ENCODE results near the gene PSMB9.
A peak's percentile ranks its signal among the peaks of the same experiment; 100 is the strongest.

Gene PSMB9

GRCh38 chr6:32830936-32831335, 23.1 kb upstream of the PSMB9 start:
- no peak for TF ChIP-seq CTCF (IDR thresholded peaks at IDR 0.05; ENCODE audit: insufficient read depth, low read depth, low read length, missing control alignments)

GRCh38 chr6:32832535-32832934, 21.5 kb upstream of the PSMB9 start:
- no peak for DNase-seq (ENCODE audit: low read depth)
- no peak for TF ChIP-seq CTCF (IDR thresholded peaks at IDR 0.05; ENCODE audit: insufficient read depth, low read depth, low read length, missing control alignments)
- H3K4me3 ChIP-seq (ENCODE audit: low read length): no peak overlapping the region

More at GRCh38 chr6:32830936-32831335, 23.1 kb upstream of the PSMB9 start:
- no peak for DNase-seq (ENCODE audit: low read depth)
- H3K4me3 ChIP-seq (ENCODE audit: low read length): no peak overlapping the region

GRCh38 chr6:32833664-32834063, 20.3 kb upstream of the PSMB9 start:
- DNase-seq (ENCODE audit: low read depth): no peak
- no peak for TF ChIP-seq CTCF (IDR thresholded peaks at IDR 0.05; ENCODE audit: insufficient read depth, low read depth, low read length, missing control alignments)
- no peak overlapping the region for H3K4me3 ChIP-seq (ENCODE audit: low read length)

GRCh38 chr6:32835167-32835893, 18.7 kb upstream of the PSMB9 start:
- TF ChIP-seq CTCF (IDR thresholded peaks at IDR 0.05; ENCODE audit: insufficient read depth, low read depth, low read length, missing control alignments): no peak
- DNase-seq (ENCODE audit: low read depth): no peak
- no peak overlapping the region for H3K4me3 ChIP-seq (ENCODE audit: low read length)

- H3K4me3 ChIP-seq (ENCODE audit: low read length): peak overlapping the region; percentile 79
- DNase-seq (ENCODE audit: low read depth): no peak
- no peak for TF ChIP-seq CTCF (IDR thresholded peaks at IDR 0.05; ENCODE audit: insufficient read depth, low read depth, low read length, missing control alignments)
Observed at GRCh38 chr6:32836873-32837272, 17.1 kb upstream of the PSMB9 start.

GRCh38 chr6:32837651-32838113, 16.3 kb upstream of the PSMB9 start:
- no peak for TF ChIP-seq CTCF (IDR thresholded peaks at IDR 0.05; ENCODE audit: insufficient read depth, low read depth, low read length, missing control alignments)
- H3K4me3 ChIP-seq (ENCODE audit: low read length): peak overlapping the region; percentile 79
- peak; percentile 91 for DNase-seq (ENCODE audit: low read depth)

Measured in epithelial cell of esophagus (primary cell).